ENCODE results near the gene ERVMER34-1. TPM values are rescaled to one million over a fixed set of nuclear protein-coding genes. Genes with fewer than 3 reads are reported as not detected.

The ERVMER34-1 gene
- total RNA-seq, 1 donor from 2014 or later: not detected

Other genes with a start within 250 kb of the ERVMER34-1 start
- 15.7 and 16.8 TPM in 2 replicates for gene USP46, start 92.1 kb downstream of the ERVMER34-1 start, total RNA-seq
- gene RASL11B, start 110.9 kb upstream of the ERVMER34-1 start, total RNA-seq: 0.16 and 0.27 TPM in 2 replicates